Naive thymus-derived CD4-positive, alpha-beta T cell (primary cell): ENCODE results near the gene MEG3. TPM values are rescaled to one million over a fixed set of nuclear protein-coding genes. Genes with fewer than 3 reads are reported as not detected.
A peak's percentile ranks its signal among the peaks of the same experiment; 100 is the strongest.

ENCODE experiments used
- ATAC-seq: fragments of 150-1000 bp; cut with Tn5 transposase; 2 replicates; pipeline ENCODE4 v1.10.0; 2021; ENCODE audit warnings: mild to moderate bottlenecking, moderate library complexity
- CTCF ChIA-PET: fragments of 350-600 bp; sonication (Branson Sonifier 250); formaldehyde crosslinking; loops from one replicate; lab custom pipeline; 2021; ENCODE audit warnings: antibody characterized with exemption; lab: Charles Lee
- POLR2A ChIA-PET: fragments of 350-600 bp; sonication (Branson Sonifier 250); formaldehyde crosslinking; loops from one replicate; lab custom pipeline; 2021; ENCODE audit warnings: antibody characterized with exemption, inconsistent platforms; lab: Charles Lee
- DNase-seq, 9 donors: peaks; one replicate each; pipeline versions ENCODE4 v3.0.0 to v3.0.0-alpha.2; 2020 to 2022; ENCODE audit warnings: mixed read lengths in 1 of 9
- H3K27ac ChIP-seq: one replicate; pipeline ENCODE4 v1.7.0; 2013; ENCODE audit warnings: mild to moderate bottlenecking, low read depth, low read length, moderate library complexity
- H3K27me3 ChIP-seq, 2 donors: one replicate each; pipeline ENCODE4 v1.7.0; 2013; ENCODE audit warnings: low read length in 2 of 2, mild to moderate bottlenecking in 2 of 2, moderate library complexity in 2 of 2; ENCODE audit not compliant: control insufficient read depth in 2 of 2, insufficient read depth in 2 of 2
- H3K36me3 ChIP-seq, 3 experiments: 1 replicate in 2 of 3; 2 replicates in 1 of 3; pipeline ENCODE4 v1.7.0; 2013; ENCODE audit warnings: low read length in 3 of 3, mild to moderate bottlenecking in 3 of 3, moderate library complexity in 1 of 3; ENCODE audit not compliant: insufficient read depth in 3 of 3, control insufficient read depth in 2 of 3
- H3K4me1 ChIP-seq, 2 donors: one replicate each; pipeline ENCODE4 v1.7.0; 2013; ENCODE audit warnings: low read length in 2 of 2, mild to moderate bottlenecking in 2 of 2, moderate library complexity in 1 of 2; ENCODE audit not compliant: control insufficient read depth in 2 of 2, insufficient read depth in 2 of 2
- H3K4me3 ChIP-seq: 2 replicates; pipeline ENCODE4 v1.7.0; 2013; ENCODE audit warnings: mild to moderate bottlenecking, low read length
- H3K9me3 ChIP-seq, 3 experiments: 1 replicate in 2 of 3; 2 replicates in 1 of 3; pipeline ENCODE4 v1.7.0; 2013; ENCODE audit warnings: low read length in 3 of 3; ENCODE audit not compliant: control insufficient read depth in 2 of 3
- H3K27ac Mint-ChIP-seq, 9 donors: one replicate each; pipeline ENCODE4 v1.8.0; 2020 to 2022; ENCODE audit warnings: mixed read lengths in 9 of 9, mild to moderate bottlenecking in 8 of 9, moderate library complexity in 5 of 9, inconsistent platforms in 2 of 9
- H3K27me3 Mint-ChIP-seq, 5 donors: one replicate each; pipeline ENCODE4 v1.8.0; 2021 to 2022; ENCODE audit warnings: mixed read lengths in 5 of 5, mild to moderate bottlenecking in 1 of 5
- H3K36me3 Mint-ChIP-seq, 5 donors: one replicate each; pipeline ENCODE4 v1.8.0; 2020 to 2022; ENCODE audit warnings: mixed read lengths in 5 of 5, mild to moderate bottlenecking in 3 of 5, inconsistent platforms in 1 of 5
- H3K4me1 Mint-ChIP-seq, 7 donors: one replicate each; pipeline ENCODE4 v1.8.0; 2020 to 2022; ENCODE audit warnings: mixed read lengths in 7 of 7, mild to moderate bottlenecking in 3 of 7, inconsistent platforms in 1 of 7
- H3K4me3 Mint-ChIP-seq, 10 donors: one replicate each; pipeline ENCODE4 v1.8.0; 2020 to 2022; ENCODE audit warnings: mild to moderate bottlenecking in 10 of 10, mixed read lengths in 10 of 10, moderate library complexity in 6 of 10, inconsistent platforms in 2 of 10
- H3K9me3 Mint-ChIP-seq, 11 donors: one replicate each; pipeline ENCODE4 v1.8.0; 2020 to 2022; ENCODE audit warnings: mixed read lengths in 11 of 11, mild to moderate bottlenecking in 4 of 11, inconsistent platforms in 1 of 11, moderate library complexity in 1 of 11
- intact Hi-C, 2 donors: fragments of 100-400 bp; cut with micrococcal nuclease; formaldehyde crosslinking; loops; one replicate each; pipeline ENCODE4 v1.15.1; 2023
- polyA plus RNA-seq, 2 donors: library from polyadenylated mRNA; unstranded; fragments of 300-500 nt; fragmentation: Illumina TruSeq; gene quantifications; one replicate each; pipeline ENCODE4 v1.2.3, GENCODE V29; 2021
- total RNA-seq, 6 experiments: library from RNA in 5 of 6; stranded (reverse) in 5 of 6; gene quantifications; 1 replicate in 5 of 6; 2 replicates in 1 of 6; pipeline ENCODE4 v1.2.3 and lab custom pipeline; 2021 to 2026

The MEG3 gene
- total and polyA plus RNA-seq, 7 experiments from 2014 or later, result 0.80 to 2.4 TPM; not detected in 5

- Mint-ChIP-seq H3K4me3 (no peak overlapping the region), H3K9me3 (peaks cover 0 to 6% (median 0%) of the 10 kb centered on the region in 11 donors), H3K4me1 (peaks cover 0 to 4% (median 0%) of the 10 kb centered on the region in 7 donors), H3K27ac (no peak overlapping the region), H3K27me3 (no peaks in the 10 kb centered on the region), H3K36me3 (no peaks in the 10 kb centered on the region)
- CTCF ChIA-PET, result no interaction called here
- H3K36me3 ChIP-seq, result no peaks in the 10 kb centered on the region
- no peaks in the 10 kb centered on the region for H3K27me3 ChIP-seq
- H3K9me3 ChIP-seq, result no peaks in the 10 kb centered on the region
- no peaks in the 10 kb centered on the region for H3K4me1 ChIP-seq
- intact Hi-C loops, result no loop called here
- no peak overlapping the region for H3K27ac ChIP-seq
- H3K4me3 ChIP-seq, result no peak overlapping the region
- POLR2A ChIA-PET, result no interaction called here
- DNase-seq, result no peak
- ATAC-seq, result no peak
Measured at GRCh38 chr14:100867631-100868315, 41.9 kb downstream of the MEG3 start.

DNA sequence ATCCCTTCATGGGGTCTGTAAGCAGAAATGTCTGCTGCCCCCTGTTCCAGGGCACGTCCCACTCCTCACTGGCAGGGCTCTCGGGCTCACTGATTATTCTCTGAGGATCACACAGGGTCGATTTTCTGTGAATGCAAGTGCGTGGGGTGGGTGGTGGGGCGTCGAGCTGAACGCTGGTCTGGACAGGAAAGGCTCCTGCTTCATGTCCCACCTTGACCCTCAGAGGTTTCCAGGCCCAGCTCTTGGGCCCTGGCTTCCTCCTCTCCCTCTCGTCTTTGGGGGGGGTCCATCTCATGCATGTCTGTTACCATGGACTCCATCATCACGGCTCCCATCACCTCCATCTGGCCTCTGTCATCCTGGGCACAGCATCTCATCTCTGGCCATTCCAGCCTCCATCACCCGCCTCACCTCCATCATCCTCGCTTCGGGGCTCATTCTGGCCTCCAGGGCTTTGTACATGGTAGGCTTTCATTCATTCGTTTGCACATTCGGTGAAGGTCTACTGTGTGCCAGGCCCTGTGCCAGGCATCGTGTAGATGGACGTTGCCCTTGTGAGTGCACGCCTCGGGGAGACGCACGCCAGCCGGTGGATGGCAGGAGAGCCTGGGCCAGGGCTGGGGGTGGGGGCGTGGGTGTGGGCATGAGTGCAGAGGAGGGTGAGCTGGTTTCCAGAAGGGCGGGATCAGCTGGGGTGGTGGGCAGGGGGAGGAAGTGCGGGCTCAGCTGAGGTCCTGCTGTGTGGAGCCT, 42.9 kb downstream of the MEG3 start:
- Mint-ChIP-seq H3K36me3 (no peaks in the 10 kb centered on the region), H3K4me1 (peaks cover 0 to 6% (median 0%) of the 10 kb centered on the region in 7 donors), H3K4me3 (no peak overlapping the region), H3K27me3 (no peaks in the 10 kb centered on the region), H3K9me3 (peaks cover 0 to 6% (median 0%) of the 10 kb centered on the region in 11 donors), H3K27ac (no peak overlapping the region)
- ChIA-PET CTCF (no interaction called here), POLR2A (no interaction called here)
- Histone ChIP-seq H3K4me1 (no peaks in the 10 kb centered on the region), H3K36me3 (no peaks in the 10 kb centered on the region), H3K27me3 (no peaks in the 10 kb centered on the region), H3K4me3 (no peak overlapping the region), H3K27ac (no peak overlapping the region), H3K9me3 (no peaks in the 10 kb centered on the region)
- intact Hi-C loops, result no loop called here
- DNase-seq, result no peak
- ATAC-seq, result no peak

DNA sequence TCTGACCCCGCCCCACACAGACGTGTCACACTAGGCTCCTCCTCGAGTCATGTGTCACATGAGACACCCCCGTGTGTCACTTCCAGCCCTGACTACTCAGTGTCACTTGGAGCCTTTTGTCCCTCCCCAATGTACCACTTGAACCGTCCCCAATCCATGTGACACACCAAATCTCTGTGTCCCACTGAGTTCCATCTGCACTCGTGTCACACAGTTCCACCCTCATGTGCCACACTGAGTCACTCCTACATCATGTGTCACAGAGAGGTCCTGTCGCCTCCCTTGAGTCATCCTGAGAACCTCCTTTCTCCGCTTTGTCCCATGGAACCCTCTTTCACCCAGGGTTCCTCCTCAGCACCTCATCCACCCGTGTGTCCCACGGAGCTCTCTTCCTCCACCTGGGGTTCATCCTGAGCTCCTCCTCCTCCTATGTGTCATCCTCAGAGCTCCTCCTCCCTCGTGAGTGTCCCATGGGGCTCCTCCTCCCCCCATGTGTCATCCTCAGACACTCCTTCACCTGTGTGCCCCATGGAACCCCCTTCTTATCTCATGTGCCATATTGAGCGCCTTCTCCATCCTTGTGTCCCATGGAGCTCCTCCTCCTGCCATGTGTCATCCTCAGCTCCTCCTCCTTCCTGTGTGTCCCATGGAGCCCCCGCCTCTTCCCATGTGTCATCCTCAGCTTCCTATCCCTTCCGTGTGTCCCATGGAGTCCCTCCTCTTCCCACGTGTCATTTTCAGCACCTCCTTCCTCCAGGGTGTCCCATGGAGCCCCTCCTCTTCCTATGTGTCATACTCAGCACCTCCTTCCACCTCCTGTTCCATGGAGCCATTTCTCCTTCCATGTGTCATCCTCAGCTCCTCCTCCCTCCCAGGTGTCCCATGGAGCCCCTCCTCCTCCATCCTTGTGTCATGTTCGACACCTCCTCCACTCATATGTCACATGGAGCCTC, 45.6 kb downstream of the MEG3 start:
- no peaks in the 10 kb centered on the region for H3K27me3 ChIP-seq
- POLR2A ChIA-PET, result no interaction called here

GRCh38 chr14:100872259-100873095, 46.6 kb downstream of the MEG3 start:
- peaks cover 0 to 8% (median 0%) of the 10 kb centered on the region in 5 donors for H3K27me3 Mint-ChIP-seq
- no peak for DNase-seq
- H3K4me1 Mint-ChIP-seq, result peaks cover 0 to 6% (median 0%) of the 10 kb centered on the region in 7 donors
- Histone ChIP-seq H3K9me3 (no peaks in the 10 kb centered on the region), H3K27ac (no peak overlapping the region), H3K4me1 (no peaks in the 10 kb centered on the region), H3K4me3 (no peak overlapping the region), H3K36me3 (no peaks in the 10 kb centered on the region), H3K27me3 (no peaks in the 10 kb centered on the region)
- no peaks in the 10 kb centered on the region for H3K36me3 Mint-ChIP-seq
- H3K9me3 Mint-ChIP-seq, result peaks cover 0 to 6% (median 0%) of the 10 kb centered on the region in 11 donors
- intact Hi-C loops, result no loop called here
- ATAC-seq, result peak; percentile 30
- no peak overlapping the region for H3K4me3 Mint-ChIP-seq
- no peak overlapping the region for H3K27ac Mint-ChIP-seq
- POLR2A ChIA-PET, result no interaction called here
- CTCF ChIA-PET, result no interaction called here

More for the DNA sequence above, 45.6 kb downstream of the MEG3 start:
- peaks cover 0 to 6% (median 0%) of the 10 kb centered on the region in 7 donors for H3K4me1 Mint-ChIP-seq
- DNase-seq (no peak), ATAC-seq (peak; percentile 30)
- no peak overlapping the region for H3K27ac Mint-ChIP-seq
- Histone ChIP-seq H3K36me3 (no peaks in the 10 kb centered on the region), H3K27ac (no peak overlapping the region), H3K9me3 (no peaks in the 10 kb centered on the region), H3K4me3 (no peak overlapping the region), H3K4me1 (no peaks in the 10 kb centered on the region)
- no peaks in the 10 kb centered on the region for H3K36me3 Mint-ChIP-seq
- peaks cover 0 to 8% (median 0%) of the 10 kb centered on the region in 5 donors for H3K27me3 Mint-ChIP-seq
- peaks cover 0 to 6% (median 0%) of the 10 kb centered on the region in 11 donors for H3K9me3 Mint-ChIP-seq
- intact Hi-C loops, result no loop called here
- CTCF ChIA-PET, result no interaction called here
- H3K4me3 Mint-ChIP-seq, result no peak overlapping the region

DNA sequence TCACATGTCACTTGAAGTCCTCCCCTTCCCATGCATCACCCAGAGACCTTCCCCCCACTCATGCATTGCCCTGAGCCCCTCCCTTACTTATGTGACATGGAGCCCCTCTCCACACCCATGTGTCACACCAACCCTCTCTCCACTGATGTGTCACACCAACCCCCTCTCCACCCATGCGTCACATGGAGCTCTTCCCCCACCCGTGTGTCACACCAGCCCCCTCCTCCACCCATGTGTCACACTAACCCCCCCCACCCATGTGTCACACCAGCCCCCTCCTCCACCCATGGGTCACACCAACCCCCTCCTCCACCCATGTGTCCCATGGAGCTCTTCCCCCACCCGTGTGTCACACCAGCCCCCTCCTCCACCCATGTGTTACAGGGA, 47.2 kb downstream of the MEG3 start:
- no peaks in the 10 kb centered on the region for H3K4me1 ChIP-seq
- Mint-ChIP-seq H3K27me3 (peaks cover 0 to 13% (median 0%) of the 10 kb centered on the region in 5 donors), H3K9me3 (peaks cover 0 to 6% (median 0%) of the 10 kb centered on the region in 11 donors), H3K4me1 (peaks cover 0 to 6% (median 0%) of the 10 kb centered on the region in 7 donors), H3K4me3 (no peak overlapping the region), H3K36me3 (no peaks in the 10 kb centered on the region), H3K27ac (no peak overlapping the region)
- H3K4me3 ChIP-seq, result no peak overlapping the region
- ChIA-PET CTCF (no interaction called here), POLR2A (no interaction called here)
- no peaks in the 10 kb centered on the region for H3K36me3 ChIP-seq
- no peaks in the 10 kb centered on the region for H3K9me3 ChIP-seq
- intact Hi-C loops, result no loop called here
- H3K27me3 ChIP-seq, result no peaks in the 10 kb centered on the region
- DNase-seq (no peak), ATAC-seq (no peak)
- no peak overlapping the region for H3K27ac ChIP-seq

- Mint-ChIP-seq H3K4me3 (no peak overlapping the region), H3K4me1 (peaks cover 0 to 6% (median 0%) of the 10 kb centered on the region in 7 donors), H3K9me3 (peaks cover 0 to 6% (median 0%) of the 10 kb centered on the region in 11 donors), H3K27me3 (peaks cover 0 to 18% (median 0%) of the 10 kb centered on the region in 5 donors), H3K27ac (no peak overlapping the region), H3K36me3 (no peaks in the 10 kb centered on the region)
- Histone ChIP-seq H3K36me3 (no peaks in the 10 kb centered on the region), H3K27me3 (no peaks in the 10 kb centered on the region), H3K27ac (no peak overlapping the region), H3K9me3 (no peaks in the 10 kb centered on the region), H3K4me3 (no peak overlapping the region), H3K4me1 (no peaks in the 10 kb centered on the region)
- POLR2A ChIA-PET, result no interaction called here
- CTCF ChIA-PET, result no interaction called here
- intact Hi-C loops, result no loop called here
- ATAC-seq (no peak), DNase-seq (no peak)
Measured at GRCh38 chr14:100874051-100874410, 48.1 kb downstream of the MEG3 start.
